Transverse colon (tissue), 4 donors: ENCODE measurements around the gene MTHFD1L. TPM values are rescaled to one million over a fixed set of nuclear protein-coding genes. Genes with fewer than 3 reads are reported as not detected.

Experiments used
- DNase-seq: peaks from one replicate; pipeline ENCODE4 v3.0.0-alpha.2; 2019
- H3K27ac ChIP-seq, 4 donors: fragments of 200-600 bp; sonication (generic); 2 replicates each; pipeline ENCODE4 v1.5.1; 2016 to 2018; ENCODE audit warnings: inconsistent platforms in 4 of 4
- H3K27me3 ChIP-seq: fragments of 200-600 bp; sonication (generic); 2 replicates; pipeline ENCODE4 v1.5.1; 2017; ENCODE audit warnings: inconsistent platforms
- H3K36me3 ChIP-seq, 4 donors: fragments of 200-600 bp; sonication (generic); 2 replicates each; pipeline ENCODE4 v1.5.1; 2017 to 2019; ENCODE audit warnings: inconsistent platforms in 4 of 4
- H3K4me1 ChIP-seq, 4 donors: fragments of 200-600 bp; sonication (generic); 2 replicates each; pipeline ENCODE4 v1.5.1; 2017 to 2020; ENCODE audit warnings: inconsistent platforms in 4 of 4
- H3K4me3 ChIP-seq, 4 donors: fragments of 200-600 bp; sonication (generic); 1 replicate in 1 of 4; 2 replicates in 3 of 4; pipeline versions ENCODE4 v1.5.1 to v1.6.1; 2017 to 2019; ENCODE audit warnings: inconsistent platforms in 4 of 4
- H3K9me3 ChIP-seq, 2 donors: fragments of 200-600 bp; sonication (generic); 2 replicates each; pipeline ENCODE4 v1.5.1; 2017 to 2019; ENCODE audit warnings: inconsistent platforms in 2 of 2
- CTCF ChIP-seq, 5 experiments: fragments of 200-600 bp in 3 of 5; fragments of 450-650 bp in 2 of 5; sonication (generic) in 3 of 5; IDR thresholded peaks; 1 replicate in 2 of 5; 2 replicates in 3 of 5; pipeline ENCODE4 v1.5.1; 2016 to 2017; ENCODE audit warnings: antibody characterized with exemption in 5 of 5, inconsistent platforms in 3 of 5, mild to moderate bottlenecking in 2 of 5, moderate library complexity in 1 of 5
- EP300 ChIP-seq: sonication (generic); formaldehyde crosslinking; IDR thresholded peaks from one replicate; pipeline ENCODE4 v1.6.1; 2017; ENCODE audit warnings: antibody characterized with exemption, low read depth
- POLR2A ChIP-seq: fragments of 450-650 bp; IDR thresholded peaks from one replicate; pipeline ENCODE4 v1.6.1; 2016; ENCODE audit warnings: antibody characterized with exemption, mild to moderate bottlenecking, moderate library complexity
- POLR2AphosphoS5 ChIP-seq, 3 donors: sonication (generic); formaldehyde crosslinking; IDR thresholded peaks; one replicate each; pipeline ENCODE4 v1.6.1; 2016; ENCODE audit warnings: antibody characterized with exemption in 3 of 3
- WGBS, 2 donors: methylation state at CpG; one replicate each; pipeline ENCODE4 v1.1.5; 2018; ENCODE audit warnings: low coverage in 1 of 2; 5-methylcytosine and 5-hydroxymethylcytosine counted together
- in situ Hi-C, 4 donors: fragments of 200-750 bp; cut with MboI; loops; one replicate each; pipeline versions ENCODE4 v1.15.0 to v1.15.1; 2017; ENCODE audit warnings: low sequenced_read_pairs in 3 of 4, low pct_ligation_motif_present in 1 of 4, low pct_unique_long_range_greater_than_20kb in 1 of 4
- intact Hi-C: fragments of 100-400 bp; cut with DNase I; formaldehyde crosslinking; loops from one replicate; pipeline ENCODE4 v1.15.1; 2023; ENCODE audit warnings: low total_unique reads
- total RNA-seq, 4 donors: library from RNA; depleted of rRNA; stranded (reverse); fragments of >200 nt; gene quantifications; one replicate each; pipeline ENCODE4 v1.1.0, GENCODE V29; 2016

Gene MTHFD1L
- total RNA-seq, 4 donors from 2014 or later, result 0.82 to 10.1 (median 5.4) TPM

- TF ChIP-seq POLR2A (no peak), CTCF (IDR thresholded peaks at IDR 0.05) (no peak), POLR2AphosphoS5 (IDR thresholded peaks at IDR 0.05) (no peak), EP300 (no peak)
- Histone ChIP-seq H3K4me3 (no peak overlapping the region), H3K36me3 (no peaks in the 10 kb centered on the region), H3K27ac (no peak overlapping the region), H3K4me1 (no peaks in the 10 kb centered on the region), H3K27me3 (no peaks in the 10 kb centered on the region), H3K9me3 (no peaks in the 10 kb centered on the region)
- in situ Hi-C loops (no loop called here), intact Hi-C loops (no loop called here)
- WGBS, 2 donors, result 89% methylated on average over 5 of the region's 5 CpGs; no CpG with 5 or more reads in 1 of the 2 donors
- no peak for DNase-seq
Measured at GRCh38 chr6:151093706-151094105, 228.2 kb downstream of the MTHFD1L start.

GRCh38 chr6:151095538-151096254, 230.2 kb downstream of the MTHFD1L start:
- H3K4me1 ChIP-seq, result no peaks in the 10 kb centered on the region
- no peak overlapping the region for H3K4me3 ChIP-seq
- DNase-seq, result no peak
- TF ChIP-seq EP300, result no peak
- no peak for TF ChIP-seq CTCF (IDR thresholded peaks at IDR 0.05)
- no peak for TF ChIP-seq POLR2AphosphoS5 (IDR thresholded peaks at IDR 0.05)
- TF ChIP-seq POLR2A, result no peak
- no peak overlapping the region for H3K27ac ChIP-seq
- WGBS, 2 donors, result 83 to 96% methylated on average over 4 to 6 of the region's 6 CpGs
- intact Hi-C loops, result no loop called here
- H3K9me3 ChIP-seq, result no peaks in the 10 kb centered on the region
- no peaks in the 10 kb centered on the region for H3K36me3 ChIP-seq
- H3K27me3 ChIP-seq, result no peaks in the 10 kb centered on the region
- in situ Hi-C loops, result no loop called here

GRCh38 chr6:151096255-151096612, 230.7 kb downstream of the MTHFD1L start:
- intact Hi-C loops (no loop called here), in situ Hi-C loops (no loop called here)
- WGBS, 2 donors, result 82 to 94% methylated on average over 3 to 4 of the region's 4 CpGs
- H3K27ac ChIP-seq, result no peak overlapping the region
- no peak for DNase-seq
- no peaks in the 10 kb centered on the region for H3K27me3 ChIP-seq
- no peak for TF ChIP-seq POLR2A
- TF ChIP-seq EP300, result no peak
- TF ChIP-seq CTCF (IDR thresholded peaks at IDR 0.05), result no peak
- no peak for TF ChIP-seq POLR2AphosphoS5 (IDR thresholded peaks at IDR 0.05)
- no peaks in the 10 kb centered on the region for H3K4me1 ChIP-seq
- no peaks in the 10 kb centered on the region for H3K9me3 ChIP-seq
- no peak overlapping the region for H3K4me3 ChIP-seq
- H3K36me3 ChIP-seq, result no peaks in the 10 kb centered on the region

GRCh38 chr6:151096691-151097606, 231.4 kb downstream of the MTHFD1L start:
- H3K9me3 ChIP-seq, result no peaks in the 10 kb centered on the region
- no peak overlapping the region for H3K4me3 ChIP-seq
- no peaks in the 10 kb centered on the region for H3K27me3 ChIP-seq
- 92 to 93% methylated on average over 4 to 8 of the region's 8 CpGs for WGBS, 2 donors
- no peaks in the 10 kb centered on the region for H3K4me1 ChIP-seq
- H3K36me3 ChIP-seq, result no peaks in the 10 kb centered on the region
- in situ Hi-C loops (no loop called here), intact Hi-C loops (no loop called here)
- H3K27ac ChIP-seq, result no peak overlapping the region
- DNase-seq, result no peak
- TF ChIP-seq EP300, result no peak
- TF ChIP-seq POLR2AphosphoS5 (IDR thresholded peaks at IDR 0.05), result no peak
- TF ChIP-seq POLR2A, result no peak
- no peak for TF ChIP-seq CTCF (IDR thresholded peaks at IDR 0.05)
